Measurements from ENCODE around the gene PARVA.

- TF ChIP-seq CTCF (IDR thresholded peaks at IDR 0.05) (no peak), POLR2A (IDR thresholded peaks at IDR 0.05) (no peak)
Measured at GRCh38 chr11:12402025-12402424, 24.7 kb downstream of the PARVA start.
